Subcutaneous abdominal adipose tissue (tissue), 5 donors: Measurements from ENCODE around the gene NSFL1C.

Experiments
- H3K27ac ChIP-seq: one replicate; pipeline ENCODE4 v1.7.0; 2013; ENCODE audit warnings: low read depth, mild to moderate bottlenecking, inconsistent platforms, low read length, moderate library complexity
- H3K27me3 ChIP-seq, 5 donors: one replicate each; pipeline ENCODE4 v1.7.0; 2013; ENCODE audit warnings: low read length in 5 of 5, inconsistent platforms in 1 of 5; ENCODE audit not compliant: control insufficient read depth in 5 of 5, insufficient read depth in 4 of 5
- H3K36me3 ChIP-seq, 5 donors: one replicate each; pipeline ENCODE4 v1.7.0; 2013; ENCODE audit warnings: low read length in 5 of 5; ENCODE audit not compliant: control insufficient read depth in 5 of 5, insufficient read depth in 5 of 5
- H3K4me1 ChIP-seq, 5 donors: one replicate each; pipeline ENCODE4 v1.7.0; 2013; ENCODE audit warnings: low read length in 5 of 5, mild to moderate bottlenecking in 3 of 5, moderate library complexity in 1 of 5; ENCODE audit not compliant: control insufficient read depth in 5 of 5, insufficient read depth in 5 of 5
- H3K4me3 ChIP-seq, 5 donors: one replicate each; pipeline ENCODE4 v1.7.0; 2013; ENCODE audit warnings: low read length in 5 of 5, low read depth in 1 of 5
- H3K9ac ChIP-seq, 5 donors: one replicate each; pipeline ENCODE4 v1.7.0; 2013; ENCODE audit warnings: low read length in 5 of 5, mild to moderate bottlenecking in 4 of 5, moderate library complexity in 3 of 5
- H3K9me3 ChIP-seq, 5 donors: one replicate each; pipeline ENCODE4 v1.7.0; 2013; ENCODE audit warnings: low read length in 5 of 5; ENCODE audit not compliant: control insufficient read depth in 5 of 5
- donor health status: healthy.
- donor health status: healthy.
- donor health status: healthy.
- donor health status: healthy.
- donor health status: healthy.

Gene NSFL1C

DNA sequence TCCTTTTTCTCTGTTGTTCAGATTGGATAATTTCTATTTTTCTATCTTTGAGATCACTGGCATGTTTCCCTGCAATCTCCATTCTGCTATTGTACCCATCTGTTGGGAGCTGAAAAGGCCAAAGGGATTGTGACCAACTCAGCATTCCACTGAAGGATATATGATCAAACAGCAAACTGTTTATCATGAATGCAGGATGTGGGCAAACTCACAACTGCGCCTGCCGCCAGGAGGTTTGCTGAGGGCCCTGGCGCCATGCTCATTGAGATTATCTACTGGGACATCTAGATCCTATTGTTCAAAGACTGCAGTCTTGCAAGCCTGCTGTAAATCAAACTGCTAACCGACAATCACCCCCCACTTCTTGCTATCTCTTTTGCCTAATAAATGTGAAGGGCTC lies 69.9 kb downstream of the NSFL1C start:
- Histone ChIP-seq H3K27ac (peak overlapping the region; percentile 20), H3K4me1 (peaks cover 7 to 38% (median 25%) of the 10 kb centered on the region in 5 donors)

GRCh38 chr20:1396264-1396663 lies 70.4 kb downstream of the NSFL1C start:
- Histone ChIP-seq H3K4me1 (peaks cover 7 to 42% (median 25%) of the 10 kb centered on the region in 5 donors), H3K27ac (peak overlapping the region; percentile 20)

More for the DNA sequence above, 69.9 kb downstream of the NSFL1C start:
- Histone ChIP-seq H3K9ac (no peak overlapping the region), H3K4me3 (no peak overlapping the region), H3K27me3 (peaks cover 0 to 15% (median 8%) of the 10 kb centered on the region in 5 donors), H3K9me3 (no peaks in the 10 kb centered on the region), H3K36me3 (no peaks in the 10 kb centered on the region)

DNA sequence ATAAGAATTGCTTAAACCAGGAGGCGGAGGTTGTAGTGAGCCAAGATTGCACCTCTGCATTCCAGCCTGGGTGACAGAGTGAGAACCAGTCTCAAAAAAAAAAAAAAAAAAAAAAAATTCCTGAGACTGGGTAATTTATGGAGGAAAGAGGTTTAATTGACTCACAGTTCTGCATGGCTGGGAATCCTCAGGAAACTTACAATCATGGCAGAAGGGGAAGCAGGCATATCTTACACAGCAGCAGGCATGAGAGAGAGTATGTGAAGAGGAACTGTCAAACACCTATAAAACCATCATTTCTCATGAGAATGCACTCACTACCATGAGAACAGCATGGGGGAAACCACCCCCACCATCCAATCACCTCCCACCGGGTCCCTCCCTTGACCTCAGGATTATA lies 72.0 kb downstream of the NSFL1C start:
- H3K36me3 ChIP-seq = peaks cover 0 to 8% (median 0%) of the 10 kb centered on the region in 5 donors
- H3K4me3 ChIP-seq = no peak overlapping the region
- H3K27ac ChIP-seq = no peak overlapping the region
- peaks cover 0 to 12% (median 8%) of the 10 kb centered on the region in 5 donors for H3K27me3 ChIP-seq
- H3K9ac ChIP-seq = no peak overlapping the region
- H3K9me3 ChIP-seq = no peaks in the 10 kb centered on the region
- peaks cover 13 to 52% (median 39%) of the 10 kb centered on the region in 5 donors for H3K4me1 ChIP-seq

More at GRCh38 chr20:1396264-1396663, 70.4 kb downstream of the NSFL1C start:
- no peak overlapping the region for H3K9ac ChIP-seq
- no peaks in the 10 kb centered on the region for H3K9me3 ChIP-seq
- H3K27me3 ChIP-seq = peaks cover 0 to 15% (median 8%) of the 10 kb centered on the region in 5 donors
- no peak overlapping the region for H3K4me3 ChIP-seq
- H3K36me3 ChIP-seq = no peaks in the 10 kb centered on the region

DNA sequence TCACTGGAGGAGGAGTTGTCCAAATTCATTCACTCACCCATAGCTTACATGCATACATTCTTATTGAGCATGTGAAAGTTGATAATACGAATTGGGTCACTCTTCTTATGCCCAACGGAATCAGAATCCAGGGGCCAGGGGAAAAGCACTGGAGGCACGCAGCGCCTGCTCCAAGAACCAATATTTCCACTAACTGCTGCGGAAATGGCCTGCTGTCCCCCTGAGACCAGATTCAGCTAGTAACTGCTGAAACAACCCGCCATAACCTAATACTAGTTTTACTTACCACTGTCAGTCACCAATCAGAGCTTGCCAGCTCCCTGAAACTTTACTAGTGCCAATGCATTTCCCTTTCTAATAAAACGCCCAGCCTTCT lies 73.2 kb downstream of the NSFL1C start:
- peaks cover 0 to 8% (median 0%) of the 10 kb centered on the region in 5 donors for H3K36me3 ChIP-seq
- H3K4me1 ChIP-seq = peaks cover 20 to 59% (median 50%) of the 10 kb centered on the region in 5 donors
- H3K4me3 ChIP-seq = peak overlapping the region; percentile 84 to 97 (median 90)
- no peaks in the 10 kb centered on the region for H3K9me3 ChIP-seq
- H3K9ac ChIP-seq = peak overlapping the region in 4 of 5 donors; percentile 39 to 81 (median 74)
- peak overlapping the region; percentile 86 for H3K27ac ChIP-seq
- H3K27me3 ChIP-seq = peaks cover 0 to 8% (median 7%) of the 10 kb centered on the region in 5 donors

DNA sequence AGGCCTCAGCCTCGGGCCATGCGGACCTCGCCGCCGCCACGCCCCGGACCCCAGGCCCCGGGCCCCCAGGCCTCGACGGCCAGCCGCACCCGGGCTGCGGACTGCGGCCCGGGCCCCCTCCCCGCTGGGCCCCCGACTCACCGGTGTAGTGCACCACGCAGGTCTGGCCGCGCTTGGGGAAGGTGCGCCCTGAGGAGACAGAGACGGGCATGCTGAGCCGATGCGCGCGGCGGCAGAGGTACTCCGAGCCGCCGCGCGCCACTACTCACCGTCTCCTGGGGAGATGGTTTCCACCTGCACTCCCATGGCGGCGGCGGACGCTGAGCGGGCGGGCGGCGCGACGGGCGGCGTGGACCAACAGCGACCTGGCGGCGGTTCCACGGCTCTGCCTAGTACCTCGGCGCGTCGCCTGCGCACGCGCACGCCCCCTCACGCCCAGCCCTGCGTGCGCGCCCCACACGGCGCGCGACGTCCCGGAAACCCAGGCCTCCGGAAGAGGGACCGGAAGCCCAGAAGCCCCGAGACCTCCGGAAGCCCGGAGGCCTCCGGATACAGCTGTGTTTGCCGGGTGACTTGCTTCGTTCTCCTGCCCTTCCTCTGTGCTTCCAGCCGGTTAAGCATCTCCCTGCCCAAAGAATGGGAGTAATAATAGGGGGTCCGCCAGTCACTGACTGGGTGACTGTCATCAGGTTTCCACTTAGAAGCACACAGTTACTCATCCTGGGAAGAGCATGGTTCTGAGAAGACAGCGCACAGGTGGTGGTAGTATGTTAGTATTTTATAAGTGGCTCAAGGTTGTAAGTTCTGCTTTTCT lies 73.7 kb downstream of the NSFL1C start, which contains the start of gene FKBP1A:
Gene FKBP1A, minus strand, starts transcription at position 362 of the 814 bp plus-strand sequence. Its CDS starts 56 bp downstream, at position 306.
- Histone ChIP-seq H3K4me1 (peaks cover 20 to 65% (median 56%) of the 10 kb centered on the region in 5 donors), H3K36me3 (peaks cover 0 to 8% (median 0%) of the 10 kb centered on the region in 5 donors), H3K27me3 (peaks cover 0 to 5% (median 1%) of the 10 kb centered on the region in 5 donors), H3K9ac (peak within 1 kb of the TSS; percentile 81 to 96 (median 87)), H3K27ac (peak within 1 kb of the TSS; percentile 86), H3K9me3 (no peaks in the 10 kb centered on the region), H3K4me3 (peak within 1 kb of the TSS; percentile 84 to 98 (median 93))

DNA sequence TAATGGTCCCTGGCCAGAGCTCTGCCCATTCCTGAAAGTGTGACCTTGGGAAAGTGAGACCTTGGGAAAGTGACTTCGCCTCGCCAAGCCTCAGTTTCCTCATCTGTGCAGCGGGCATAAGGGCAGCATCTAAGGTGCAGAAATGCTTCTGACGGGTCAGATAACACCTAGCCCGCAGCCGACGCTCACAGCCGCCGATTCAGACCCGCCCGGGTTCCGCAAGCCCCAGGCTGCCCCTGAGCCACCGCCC lies 74.3 kb downstream of the NSFL1C start:
- no peaks in the 10 kb centered on the region for H3K9me3 ChIP-seq
- peak overlapping the region; percentile 81 to 96 (median 87) for H3K9ac ChIP-seq

More for the DNA sequence above, 74.3 kb downstream of the NSFL1C start:
- peaks cover 0 to 5% (median 0%) of the 10 kb centered on the region in 5 donors for H3K27me3 ChIP-seq
- peak overlapping the region; percentile 84 to 98 (median 93) for H3K4me3 ChIP-seq
- peaks cover 20 to 70% (median 62%) of the 10 kb centered on the region in 5 donors for H3K4me1 ChIP-seq
- peak overlapping the region; percentile 86 for H3K27ac ChIP-seq
- H3K36me3 ChIP-seq = peaks cover 0 to 8% (median 0%) of the 10 kb centered on the region in 5 donors
